D341Med (cell line): ENCODE measurements around the gene SLC9A7.
A peak's percentile ranks its signal among the peaks of the same experiment; 100 is the strongest.
"Not testable (repeated sequence)": the region's sequence is repeated elsewhere in the genome, so short reads cannot be mapped to it uniquely, and the experiment has no call there.

Source experiments
- DNase-seq: peaks from one replicate; pipeline ENCODE4 v3.0.0; 2012; ENCODE audit warnings: low spot score

The SLC9A7 gene

DNA sequence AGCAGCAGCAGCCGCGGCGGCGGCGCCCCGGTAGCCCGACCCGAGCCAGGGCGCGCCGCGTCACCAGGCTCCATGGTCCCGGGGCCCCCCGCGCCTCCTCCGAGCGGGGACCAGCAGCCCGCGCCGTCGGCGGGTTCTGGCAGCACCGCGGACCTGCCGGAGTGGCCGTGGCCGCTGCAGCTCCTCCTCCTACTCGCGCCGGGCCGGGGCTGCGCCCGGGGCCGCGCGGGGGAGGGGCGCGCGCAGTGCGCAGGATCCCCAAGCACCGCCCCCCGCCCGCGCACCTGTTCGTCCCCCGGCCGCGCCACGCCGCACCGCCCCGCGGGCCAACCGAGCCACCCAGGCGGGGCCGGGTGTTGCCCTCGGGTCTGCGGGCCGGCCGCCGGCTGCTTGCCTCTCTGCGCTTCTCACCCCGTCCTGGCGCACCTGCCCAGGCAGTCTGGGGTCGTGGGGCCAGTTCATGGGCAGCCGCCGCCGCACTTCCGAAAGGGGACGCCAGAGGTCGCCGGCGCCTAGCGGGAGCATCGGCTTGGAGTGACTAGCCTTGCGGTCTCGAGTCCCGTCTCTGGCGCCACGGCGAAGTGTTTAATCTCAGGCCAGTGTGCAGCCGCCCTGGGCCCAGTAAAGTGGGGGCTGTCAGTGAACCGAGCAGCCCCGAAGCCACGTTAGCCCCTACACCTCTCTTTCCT is at the start of gene SLC9A7:
Gene SLC9A7 (minus strand): TSS at position 163 of the 689 bp plus-strand sequence. CDS start 89 bp downstream, at position 74.
- peak; percentile 83 for DNase-seq

DNA sequence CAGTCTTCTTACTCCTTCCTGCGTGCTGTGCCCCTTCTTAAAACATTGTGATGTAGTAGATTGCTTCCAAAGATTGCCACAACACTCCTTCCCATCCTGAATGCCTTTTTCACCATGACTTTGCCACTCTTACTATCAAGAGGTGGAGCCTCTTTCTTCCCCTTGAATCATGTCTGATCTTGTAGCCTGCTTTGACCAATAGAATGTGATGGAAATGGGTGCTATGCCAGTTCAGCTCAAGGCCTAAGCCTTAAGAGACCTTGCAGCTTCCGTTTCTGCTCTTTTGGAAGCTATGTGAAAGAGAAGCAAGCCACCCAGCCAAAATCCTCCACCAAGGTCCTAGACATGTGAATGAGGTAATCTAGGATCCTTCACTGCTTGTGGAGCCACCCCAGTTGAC is 46.4 kb upstream of the SLC9A7 start:
- DNase-seq = no peak

DNA sequence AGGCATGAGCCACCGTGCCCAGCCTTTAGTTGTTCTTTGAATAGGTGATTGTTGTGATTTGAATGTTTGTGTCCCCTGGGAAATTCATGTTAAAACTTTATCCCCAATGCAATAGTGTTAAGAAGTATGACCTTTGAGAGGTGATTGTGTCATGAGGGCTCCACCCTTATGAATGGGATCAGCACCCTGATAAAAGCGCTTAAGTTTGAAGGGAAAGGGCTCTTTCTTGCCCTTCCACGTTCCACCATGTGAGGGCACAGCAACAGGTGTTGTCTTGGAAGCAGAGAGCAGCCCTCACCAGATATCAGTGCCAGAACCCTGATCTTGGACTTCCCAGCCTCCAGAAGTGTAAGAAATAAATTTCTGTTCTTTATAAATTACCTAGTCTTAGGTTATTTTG is 44.2 kb upstream of the SLC9A7 start:
- DNase-seq = no peak

DNA sequence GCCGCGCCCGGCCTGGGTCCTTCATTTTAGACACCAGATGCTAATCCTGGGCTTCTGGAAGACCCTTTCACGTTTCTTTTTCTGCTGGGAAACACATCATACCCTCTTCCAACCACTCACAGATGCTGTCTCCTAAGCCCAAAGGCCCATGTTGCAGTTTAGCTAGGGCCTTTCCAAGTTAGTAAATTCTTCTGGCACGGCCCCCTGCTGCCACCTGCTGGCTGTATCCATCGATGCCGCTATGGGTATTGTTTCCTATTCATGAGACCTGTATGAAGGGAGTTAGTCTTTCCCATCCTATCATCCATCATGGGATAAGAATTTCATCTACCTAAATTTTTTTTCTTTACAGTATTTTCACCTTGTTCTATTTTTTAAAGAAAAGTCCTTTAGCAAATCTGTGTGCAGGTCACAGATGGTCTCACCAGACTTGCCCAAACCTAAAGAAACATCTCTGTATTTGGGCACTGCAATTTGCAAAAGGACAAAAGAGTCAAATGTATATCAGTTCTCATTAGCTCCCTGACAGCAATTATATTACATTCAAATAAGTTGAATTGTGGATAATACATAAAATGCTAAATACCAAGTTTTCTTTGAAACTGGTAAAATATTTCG is 37.8 kb upstream of the SLC9A7 start:
- DNase-seq = peak; percentile 70

DNA sequence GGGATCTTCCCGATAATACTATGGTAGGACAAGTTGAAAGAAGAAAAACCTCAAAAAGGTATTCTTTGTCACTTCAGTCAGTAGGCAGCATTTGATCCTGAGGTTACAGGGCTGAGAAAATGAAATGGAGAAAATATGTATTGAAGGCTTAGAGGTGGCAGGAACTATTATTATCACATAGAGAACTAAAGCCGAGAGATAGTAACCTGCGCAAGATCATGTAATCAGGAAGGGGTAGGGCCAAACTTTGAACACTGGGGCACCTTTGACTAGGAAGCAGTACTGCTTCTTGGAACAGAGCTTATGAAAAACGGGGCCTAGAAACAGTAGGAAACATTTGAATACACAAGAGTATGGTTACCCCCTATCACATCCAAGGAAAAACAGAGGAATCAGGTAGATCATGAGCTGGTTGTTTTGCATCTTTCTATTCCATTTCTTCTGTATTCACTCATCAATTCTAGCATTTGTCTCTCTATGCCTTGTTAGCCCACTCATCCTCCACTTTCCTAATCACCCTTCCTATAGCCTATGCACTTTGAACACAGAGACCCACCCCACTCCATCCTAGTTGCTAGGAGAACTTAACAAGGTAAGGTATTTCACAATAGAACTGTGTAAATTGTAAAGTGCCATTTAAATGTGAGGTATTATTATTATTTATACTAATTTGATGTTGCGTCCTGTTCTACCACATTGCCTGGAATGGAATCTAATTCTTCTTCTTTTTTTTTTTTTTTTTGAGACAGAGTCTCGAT is 34.6 kb upstream of the SLC9A7 start:
- DNase-seq = no peak

DNA sequence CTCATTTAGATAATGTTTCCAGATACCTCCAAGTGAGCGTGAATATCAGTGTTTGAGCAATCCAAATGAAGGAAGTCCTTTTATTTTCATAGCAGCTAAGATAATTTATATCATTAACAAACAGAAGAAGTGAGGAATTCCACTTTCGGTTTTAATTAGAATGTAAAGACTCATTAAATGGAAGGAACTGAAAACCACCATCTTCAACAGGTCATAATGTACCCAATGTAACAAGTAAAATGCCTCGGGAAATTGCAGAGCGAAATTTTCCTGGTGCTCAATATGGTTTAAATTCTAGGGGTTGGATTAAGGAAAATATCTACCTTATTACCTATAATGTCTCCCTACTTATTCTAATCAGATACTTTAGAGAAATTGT is 33.9 kb upstream of the SLC9A7 start:
- DNase-seq = no peak

DNA sequence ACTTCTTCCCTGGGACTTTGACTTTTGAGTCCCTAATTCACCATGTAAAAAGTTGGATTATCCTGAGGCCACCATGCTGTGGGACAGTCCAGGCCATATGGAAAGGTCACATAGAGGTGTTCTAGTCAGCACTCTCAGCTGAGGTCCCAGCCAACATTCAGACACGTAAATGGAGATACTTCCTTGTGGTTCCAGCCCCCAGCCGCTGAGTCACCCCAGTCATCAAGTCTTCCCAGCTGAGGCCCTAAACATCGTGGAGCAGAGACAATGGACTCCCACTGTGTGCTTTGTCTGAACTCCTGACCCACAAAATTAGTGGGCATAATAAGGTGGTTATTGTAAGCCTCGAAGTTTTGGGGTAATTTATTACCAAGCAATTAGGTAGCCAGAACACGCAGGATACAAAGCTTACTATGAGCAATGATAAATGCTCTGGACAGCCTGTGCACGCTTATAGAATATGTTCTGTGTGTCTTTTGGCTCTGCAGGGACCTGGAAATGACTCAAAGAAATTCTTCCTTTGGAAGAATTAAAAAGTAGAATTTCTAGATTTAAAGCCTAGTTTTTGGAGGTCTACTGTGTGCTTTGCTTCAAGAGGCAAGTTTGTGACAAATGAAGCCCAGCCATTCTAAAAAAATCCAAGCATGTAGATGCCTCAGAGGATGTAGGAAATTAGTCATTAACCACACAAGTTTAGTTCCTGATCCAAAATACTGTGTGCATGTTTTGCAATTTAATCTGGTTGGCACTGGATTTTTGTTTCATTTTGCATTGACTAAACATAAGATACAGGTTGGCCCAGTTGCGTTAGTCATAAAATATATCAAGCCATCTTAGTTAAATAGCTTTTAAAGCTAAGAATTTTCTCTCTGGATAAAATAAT is 33.2 kb upstream of the SLC9A7 start:
- no peak for DNase-seq

DNA sequence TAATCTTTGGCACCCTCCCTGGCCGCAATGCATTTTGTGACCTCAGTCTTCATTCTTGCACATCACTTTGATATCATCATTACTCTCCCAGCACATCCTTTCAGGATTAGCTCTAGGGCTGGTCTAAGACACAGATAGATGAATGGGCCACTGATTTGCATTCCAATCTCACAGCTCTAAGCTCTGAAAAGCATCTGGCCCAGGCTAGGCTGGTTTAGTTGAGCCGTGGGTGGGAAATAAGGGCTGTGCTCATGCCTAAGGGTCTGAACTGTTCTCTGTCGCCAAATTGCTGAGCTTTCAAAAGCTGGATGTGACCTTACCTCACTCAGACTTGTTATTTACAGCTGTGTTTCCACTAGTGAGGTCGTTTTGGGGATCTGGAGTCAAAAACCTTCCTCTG is 30.0 kb upstream of the SLC9A7 start:
- peak; percentile 25 for DNase-seq

DNA sequence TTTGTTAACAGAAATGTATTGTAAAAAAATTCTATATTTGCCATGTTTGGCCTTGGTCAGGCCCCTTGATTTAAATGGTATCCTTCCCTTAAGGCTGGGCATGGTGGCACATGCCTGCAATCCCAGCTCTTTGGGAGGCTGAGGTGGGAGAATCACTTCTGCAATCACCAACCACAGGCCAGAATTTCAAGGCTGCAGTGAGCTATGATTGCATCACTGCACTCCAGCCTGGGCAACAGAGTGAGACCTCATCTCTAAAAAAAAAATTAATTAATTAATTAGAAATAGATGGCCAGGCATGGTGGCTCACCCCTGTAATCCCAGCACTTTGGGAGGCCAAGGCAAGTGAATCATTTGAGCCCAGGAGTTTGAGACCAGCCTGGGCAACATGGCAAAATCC is 25.5 kb upstream of the SLC9A7 start:
- not testable (repeated sequence) for DNase-seq

DNA sequence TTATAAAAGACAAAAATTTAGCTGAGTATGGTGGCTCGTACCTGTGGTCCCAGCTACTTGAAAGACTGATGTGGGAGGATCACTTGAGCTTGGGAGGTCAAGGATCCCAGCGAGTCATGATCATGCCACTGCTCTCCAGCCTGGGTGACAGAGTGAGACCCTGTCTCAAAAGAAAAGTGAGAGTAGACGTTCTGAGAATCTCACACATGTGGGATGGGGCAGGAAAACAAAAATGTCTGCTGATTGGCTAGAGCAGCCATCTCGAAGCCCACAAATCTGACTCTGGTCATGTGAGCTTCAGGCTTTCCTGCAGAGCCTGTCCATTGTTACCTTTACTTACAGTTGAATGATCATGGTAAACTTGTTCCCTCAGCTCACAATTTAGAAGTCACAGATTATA is 23.1 kb upstream of the SLC9A7 start:
- DNase-seq = no peak

DNA sequence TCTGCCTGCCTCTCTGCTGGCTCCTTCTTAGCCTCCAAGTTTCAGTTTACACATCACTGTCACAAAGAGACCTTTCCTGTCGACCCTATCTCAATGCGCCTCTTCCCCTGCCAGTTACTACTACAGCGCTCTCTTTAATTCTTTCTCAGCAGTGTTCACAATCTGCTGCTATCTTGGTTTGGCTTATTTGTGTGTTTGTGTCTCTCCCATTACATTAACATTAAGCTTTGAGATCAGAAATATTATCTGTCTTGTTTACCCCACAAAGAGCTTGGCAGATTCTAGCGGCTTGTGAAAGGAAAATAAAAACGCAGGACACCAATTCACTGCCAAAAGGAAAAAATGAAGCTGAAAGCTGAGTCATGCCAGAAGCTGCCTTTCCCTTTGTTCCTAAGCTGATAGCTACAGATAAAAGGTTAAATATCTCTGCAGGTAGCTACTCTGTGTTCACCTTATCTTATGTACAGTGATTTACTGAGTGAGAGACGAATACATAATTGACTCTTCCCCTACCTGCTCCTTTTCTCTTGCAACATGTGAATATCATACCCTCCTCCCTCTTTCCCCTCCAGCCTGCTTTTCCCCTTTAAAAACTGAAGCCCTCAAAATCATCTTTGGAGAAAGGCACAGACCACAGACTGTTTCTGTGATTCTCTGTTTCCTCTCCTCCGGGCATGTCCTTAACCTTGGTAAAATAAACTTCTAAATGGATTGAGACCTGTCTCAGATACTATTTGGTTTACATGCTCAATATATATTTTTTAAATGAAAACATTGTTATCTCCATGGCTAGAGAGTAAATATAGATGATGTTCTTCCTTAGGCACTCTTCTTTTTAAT is 19.3 kb upstream of the SLC9A7 start:
- no peak for DNase-seq

DNA sequence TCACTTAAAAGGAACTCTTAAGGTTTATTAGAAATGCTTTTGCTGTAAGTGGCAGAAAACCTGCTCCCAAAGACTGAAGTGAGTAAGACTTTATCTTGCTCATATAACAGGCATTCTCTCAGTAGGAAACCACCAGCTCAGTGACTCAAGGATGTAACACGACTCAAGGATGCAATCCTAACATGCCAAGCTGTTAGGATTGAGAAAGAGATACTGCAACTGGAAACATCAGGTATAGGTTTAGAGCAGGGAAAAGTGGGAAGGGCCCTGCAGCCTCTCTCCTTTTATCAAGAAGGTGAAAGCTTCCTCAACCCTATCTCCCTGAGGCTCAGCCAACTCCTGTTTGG is 11.9 kb upstream of the SLC9A7 start:
- no peak for DNase-seq

DNA sequence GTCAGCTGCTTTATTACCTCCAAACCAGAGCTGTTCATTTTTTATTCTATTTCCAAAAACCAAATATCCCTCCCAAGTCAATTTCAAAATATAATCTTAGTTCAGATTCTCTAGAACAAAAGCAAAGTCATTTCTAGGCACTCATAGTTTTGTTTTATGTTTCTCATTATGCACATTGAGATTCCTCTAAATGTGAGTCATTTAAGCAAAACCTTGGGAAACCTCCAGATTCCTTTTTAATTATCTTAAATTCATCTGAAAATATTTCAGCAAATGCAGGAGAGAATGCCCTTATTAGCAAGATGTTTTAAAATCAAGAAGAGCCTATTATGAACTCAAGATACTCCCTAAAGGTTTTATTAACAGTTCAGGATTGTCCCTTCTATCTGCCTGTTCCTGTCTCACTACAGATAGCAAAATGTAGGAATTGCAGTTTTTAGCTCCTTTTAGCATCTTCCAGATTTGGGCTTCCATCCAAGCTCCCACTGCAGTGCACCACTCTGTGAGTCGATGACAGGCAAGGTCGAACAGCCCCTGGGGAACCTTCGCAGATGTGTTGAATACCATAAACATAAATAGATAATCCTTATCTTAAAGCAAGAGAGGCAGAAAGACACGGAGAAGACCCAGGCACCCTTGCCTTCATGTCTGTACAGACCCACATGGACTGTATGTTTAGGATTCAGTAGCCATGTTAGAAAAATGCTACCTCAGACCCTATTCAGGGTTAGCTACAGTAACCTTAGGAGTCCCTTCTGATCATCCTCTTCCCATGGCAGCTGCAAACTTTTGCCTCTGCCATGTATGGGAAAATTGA is 11.3 kb upstream of the SLC9A7 start:
- no peak for DNase-seq

DNA sequence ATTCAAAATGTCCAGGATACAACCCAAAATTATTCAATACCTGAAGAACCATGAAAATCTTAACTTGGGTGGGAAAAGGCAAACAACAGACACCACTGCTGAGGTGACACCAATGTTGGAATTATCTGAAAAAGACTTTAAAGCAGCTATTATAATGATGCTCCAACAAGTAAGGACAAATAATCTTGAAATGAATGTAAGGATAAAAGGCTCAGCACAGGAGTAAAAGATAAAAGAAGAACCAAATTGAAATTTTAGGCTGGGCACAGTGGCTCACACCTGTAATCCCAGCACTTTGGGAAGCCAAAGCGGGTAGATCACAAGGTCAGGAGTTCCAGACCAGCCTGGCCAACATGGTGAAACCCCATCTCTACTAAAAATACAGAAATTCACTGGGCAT is 4.0 kb upstream of the SLC9A7 start:
- no peak for DNase-seq

DNA sequence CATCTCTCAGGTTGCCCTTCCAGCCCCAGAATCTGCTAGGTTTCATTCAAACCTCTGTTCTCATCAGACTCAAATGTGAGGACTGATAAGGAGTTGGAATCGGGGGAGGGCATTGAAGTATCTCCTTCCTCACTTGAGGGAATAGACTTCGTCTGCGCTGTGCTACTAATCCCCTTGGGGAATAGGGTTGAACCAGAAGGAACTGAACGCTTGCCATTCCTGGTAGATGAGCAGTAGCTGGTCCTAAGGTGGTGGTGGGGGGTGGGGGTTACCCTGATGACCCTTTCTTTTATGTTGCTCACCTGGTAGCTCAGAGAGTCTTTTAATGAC is 692 bp upstream of the SLC9A7 start:
- DNase-seq = no peak

DNA sequence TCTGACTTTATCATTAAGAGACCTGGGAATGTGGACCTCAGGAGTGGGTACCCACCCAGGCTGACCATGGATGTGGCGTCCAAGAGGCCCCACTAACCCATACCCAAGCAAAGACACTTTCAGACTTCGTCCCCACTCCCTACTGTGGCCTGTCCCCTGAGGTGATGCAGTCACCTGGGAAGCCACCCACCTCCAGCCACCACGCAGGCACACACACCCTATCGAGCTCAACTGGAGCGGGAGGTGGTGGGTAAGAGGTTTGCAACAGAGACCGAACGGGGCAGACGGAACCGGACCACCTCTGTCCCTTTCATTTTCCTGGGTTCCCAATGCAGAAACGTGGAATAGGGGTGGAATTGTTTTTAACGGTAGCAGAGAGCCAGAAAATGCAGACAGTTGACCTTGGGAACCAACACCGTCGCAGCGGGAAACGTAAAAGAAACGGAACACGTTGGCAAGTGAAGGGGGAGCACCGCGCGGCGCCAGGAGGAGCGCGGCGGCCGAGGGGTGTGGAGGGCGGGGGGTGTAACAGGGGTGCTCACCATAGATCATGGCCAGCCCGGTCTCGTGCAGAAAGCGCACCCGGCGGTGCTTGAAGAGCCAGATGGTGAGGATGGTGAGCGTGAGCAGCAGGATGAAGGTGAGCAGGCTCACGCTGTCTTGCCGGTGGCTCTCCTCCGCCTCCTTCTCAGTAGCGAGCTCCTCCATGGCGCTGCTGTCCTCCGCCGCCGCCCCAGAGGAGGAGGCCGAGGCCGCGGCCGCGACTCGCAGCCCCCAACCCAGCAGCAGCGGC is 559 bp downstream of the SLC9A7 start:
- no peak for DNase-seq

DNA sequence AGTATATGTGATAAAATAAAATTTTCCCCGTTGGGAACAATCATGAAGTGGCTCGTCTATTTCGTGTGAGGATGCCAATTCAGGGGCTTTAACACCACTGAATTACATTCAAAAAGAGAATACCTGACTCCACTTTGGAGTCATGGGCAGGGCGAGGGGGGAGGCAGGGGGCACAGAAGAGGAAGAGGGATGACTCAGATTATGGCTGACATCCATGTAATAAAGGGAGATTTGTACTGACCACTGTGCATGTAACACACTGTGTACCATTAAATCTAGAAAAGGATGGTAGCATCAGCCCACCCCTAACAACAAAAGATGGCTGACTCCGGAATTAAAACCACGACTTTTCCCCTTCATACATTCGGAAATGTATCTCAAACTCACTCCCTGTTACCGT is 1.3 kb downstream of the SLC9A7 start:
- DNase-seq = no peak

DNA sequence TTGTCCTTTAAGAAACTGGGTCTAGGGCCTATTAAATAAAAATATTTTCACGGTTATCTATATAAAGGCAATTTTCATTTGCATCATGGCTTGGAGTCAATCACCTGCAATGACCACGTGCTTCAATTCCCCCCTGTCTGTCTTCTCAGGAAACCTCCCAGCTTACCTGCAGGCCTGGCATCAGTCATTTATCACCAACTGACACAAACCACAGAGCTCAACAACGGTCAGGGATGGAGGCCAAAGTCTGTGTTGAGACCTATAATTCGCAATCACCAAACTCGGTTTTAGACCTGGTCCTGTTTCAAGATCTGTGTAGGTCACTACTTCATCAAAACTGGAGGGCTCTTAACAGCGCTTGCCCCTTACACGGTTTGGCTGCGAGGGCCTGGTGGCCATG is 1.9 kb downstream of the SLC9A7 start:
- no peak for DNase-seq

DNA sequence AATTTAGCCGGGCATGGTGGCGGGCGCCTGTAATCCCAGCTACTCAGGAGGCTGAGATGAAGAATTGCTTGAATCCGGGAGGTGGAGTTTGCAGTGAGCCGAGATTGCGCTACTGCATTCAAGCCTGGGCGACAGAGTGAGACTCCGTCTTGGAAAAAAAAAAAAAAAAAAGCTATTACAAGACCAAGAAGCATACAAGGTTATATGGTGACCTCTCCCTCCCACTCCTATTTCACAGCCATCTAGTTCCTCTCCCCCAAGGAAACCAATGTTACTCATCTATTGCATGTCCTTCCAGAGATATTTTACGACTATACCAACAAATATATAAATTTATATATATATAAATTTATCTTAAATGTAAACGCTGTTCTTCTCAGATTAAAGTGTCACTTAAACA is 3.2 kb downstream of the SLC9A7 start:
- DNase-seq = no peak

DNA sequence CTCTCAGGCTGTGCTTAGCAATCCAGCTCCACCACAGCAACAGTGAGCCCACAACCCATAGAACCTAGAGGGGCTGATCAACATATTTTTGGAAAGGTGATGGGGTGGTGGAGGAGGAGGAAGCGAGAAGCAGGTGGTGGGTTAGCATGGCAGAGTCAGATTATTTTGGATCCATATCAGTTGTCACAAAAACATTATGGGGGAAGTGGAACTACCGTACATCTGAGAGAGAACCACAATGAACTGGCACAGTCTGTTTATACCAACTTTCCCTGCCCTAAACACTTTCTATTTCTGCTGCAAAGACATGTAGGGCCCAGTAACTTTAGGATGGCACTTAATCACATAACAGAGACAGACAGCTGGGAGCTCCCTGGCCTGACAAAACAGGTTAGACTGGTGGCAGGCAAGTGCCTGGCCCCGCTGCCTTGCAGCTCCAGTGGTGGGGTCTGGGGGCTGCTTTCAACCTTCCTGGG is 4.3 kb downstream of the SLC9A7 start:
- no peak for DNase-seq
